HFFc6 (cell line): ENCODE data around the gene IKZF2. TPM values are rescaled to one million over a fixed set of nuclear protein-coding genes. Genes with fewer than 3 reads are reported as not detected.
A peak's percentile ranks its signal among the peaks of the same experiment; 100 is the strongest.

Experiments used
- DNase-seq: peaks from one replicate; pipeline ENCODE4 v3.0.0-alpha.2; 2018
- H3K27ac Mint-ChIP-seq: 2 replicates; pipeline ENCODE4 v1.8.0; 2020; ENCODE audit warnings: mild to moderate bottlenecking, mixed read lengths
- H3K27me3 Mint-ChIP-seq: 2 replicates; pipeline ENCODE4 v1.8.0; 2021; ENCODE audit warnings: mild to moderate bottlenecking, moderate library complexity, mixed read lengths; ENCODE audit not compliant: insufficient read depth
- H3K36me3 Mint-ChIP-seq: 2 replicates; pipeline ENCODE4 v1.8.0; 2021; ENCODE audit warnings: low read depth, mixed read lengths
- H3K4me1 Mint-ChIP-seq: 2 replicates; pipeline ENCODE4 v1.8.0; 2020; ENCODE audit warnings: low read depth, mixed read lengths
- H3K4me3 Mint-ChIP-seq: 2 replicates; pipeline ENCODE4 v1.8.0; 2020; ENCODE audit warnings: mild to moderate bottlenecking, moderate library complexity, mixed read lengths
- H3K9me3 Mint-ChIP-seq: 2 replicates; pipeline ENCODE4 v1.8.0; 2020; ENCODE audit warnings: mild to moderate bottlenecking, mixed read lengths
- CTCF ChIP-seq: fragments of 200-600 bp; sonication (generic); IDR thresholded peaks from 2 replicates; pipeline ENCODE4 v1.5.0; 2021; ENCODE audit warnings: antibody characterized with exemption, mild to moderate bottlenecking
- total RNA-seq, 6 experiments: library from RNA; stranded (reverse); fragmentation: NEBNext Ultra II Directional; extraction: Animal tissue kit (Norgen Biotek cat#: 25700); gene quantifications; 2 replicates in 1 of 6; 3 replicates in 5 of 6; pipeline ENCODE4 v1.2.3, GENCODE V29; 2021

Gene IKZF2
- total RNA-seq, 6 experiments from 2014 or later: 6.5 to 12.3 (median 10.2) TPM

- Mint-ChIP-seq H3K4me1 (peaks cover 3% of the 10 kb centered on the region; the same call in 1 of the 2 replicates), H3K4me3 (no peak overlapping the region), H3K9me3 (no peaks in the 10 kb centered on the region), H3K27ac (no peak overlapping the region), H3K27me3 (no peaks in the 10 kb centered on the region; the same call in 1 of the 2 replicates), H3K36me3 (no peaks in the 10 kb centered on the region)
- TF ChIP-seq CTCF: no peak
- no peak for DNase-seq
Measured at GRCh38 chr2:213079756-213080155, 71.7 kb downstream of the IKZF2 start.

- Mint-ChIP-seq H3K36me3 (no peaks in the 10 kb centered on the region), H3K27me3 (no peaks in the 10 kb centered on the region; the same call in 1 of the 2 replicates), H3K4me1 (no peaks in the 10 kb centered on the region), H3K27ac (no peak overlapping the region), H3K4me3 (no peak overlapping the region), H3K9me3 (no peaks in the 10 kb centered on the region)
- no peak for TF ChIP-seq CTCF
- DNase-seq: no peak
Measured at GRCh38 chr2:213078686-213079085, 72.7 kb downstream of the IKZF2 start.

GRCh38 chr2:213069531-213069930 lies 81.9 kb downstream of the IKZF2 start:
- Mint-ChIP-seq H3K36me3 (no peaks in the 10 kb centered on the region), H3K4me3 (peak overlapping the region; percentile 15; the same call in 1 of the 2 replicates), H3K27ac (peak overlapping the region; percentile 47; the same call in 1 of the 2 replicates), H3K4me1 (peaks cover 75% of the 10 kb centered on the region), H3K27me3 (no peaks in the 10 kb centered on the region), H3K9me3 (no peaks in the 10 kb centered on the region)
- no peak for TF ChIP-seq CTCF
- DNase-seq: peak; percentile 23

- no peaks in the 10 kb centered on the region for H3K27me3 Mint-ChIP-seq
- no peaks in the 10 kb centered on the region for H3K9me3 Mint-ChIP-seq
- no peaks in the 10 kb centered on the region for H3K36me3 Mint-ChIP-seq
- H3K4me1 Mint-ChIP-seq: peaks cover 75% of the 10 kb centered on the region
- no peak for TF ChIP-seq CTCF
- no peak overlapping the region for H3K4me3 Mint-ChIP-seq
- DNase-seq: no peak
- peak overlapping the region; percentile 47; the same call in 1 of the 2 replicates for H3K27ac Mint-ChIP-seq
Measured at GRCh38 chr2:213068676-213069359, 82.6 kb downstream of the IKZF2 start.

GRCh38 chr2:213067888-213068287 lies 83.5 kb downstream of the IKZF2 start:
- Mint-ChIP-seq H3K27ac (peak overlapping the region; percentile 25; the same call in 1 of the 2 replicates), H3K36me3 (no peaks in the 10 kb centered on the region)

More at GRCh38 chr2:213067888-213068287, 83.5 kb downstream of the IKZF2 start:
- no peak overlapping the region for H3K4me3 Mint-ChIP-seq
- peak; percentile 32 for DNase-seq
- no peaks in the 10 kb centered on the region for H3K27me3 Mint-ChIP-seq
- TF ChIP-seq CTCF: no peak
- H3K4me1 Mint-ChIP-seq: peaks cover 80% of the 10 kb centered on the region
- H3K9me3 Mint-ChIP-seq: no peaks in the 10 kb centered on the region
